GM12874 (cell line): ENCODE measurements around the gene JDP2.

Experiments used
- TF ChIP-seq, protein P1 (sequence below): IDR thresholded peaks from 2 replicates; pipeline ENCODE4 v1.5.1; 2011; ENCODE audit warnings: low read depth, mild to moderate bottlenecking, control low read depth, low read length, moderate library complexity; ENCODE audit not compliant: insufficient read depth

JDP2 gene

GRCh38 chr14:75427126-75427481 lies 718 bp upstream of the JDP2 start:
- TF ChIP-seq, protein P1, sequence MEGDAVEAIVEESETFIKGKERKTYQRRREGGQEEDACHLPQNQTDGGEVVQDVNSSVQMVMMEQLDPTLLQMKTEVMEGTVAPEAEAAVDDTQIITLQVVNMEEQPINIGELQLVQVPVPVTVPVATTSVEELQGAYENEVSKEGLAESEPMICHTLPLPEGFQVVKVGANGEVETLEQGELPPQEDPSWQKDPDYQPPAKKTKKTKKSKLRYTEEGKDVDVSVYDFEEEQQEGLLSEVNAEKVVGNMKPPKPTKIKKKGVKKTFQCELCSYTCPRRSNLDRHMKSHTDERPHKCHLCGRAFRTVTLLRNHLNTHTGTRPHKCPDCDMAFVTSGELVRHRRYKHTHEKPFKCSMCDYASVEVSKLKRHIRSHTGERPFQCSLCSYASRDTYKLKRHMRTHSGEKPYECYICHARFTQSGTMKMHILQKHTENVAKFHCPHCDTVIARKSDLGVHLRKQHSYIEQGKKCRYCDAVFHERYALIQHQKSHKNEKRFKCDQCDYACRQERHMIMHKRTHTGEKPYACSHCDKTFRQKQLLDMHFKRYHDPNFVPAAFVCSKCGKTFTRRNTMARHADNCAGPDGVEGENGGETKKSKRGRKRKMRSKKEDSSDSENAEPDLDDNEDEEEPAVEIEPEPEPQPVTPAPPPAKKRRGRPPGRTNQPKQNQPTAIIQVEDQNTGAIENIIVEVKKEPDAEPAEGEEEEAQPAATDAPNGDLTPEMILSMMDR = no peak

GRCh38 chr14:75428230-75429104 lies 645 bp downstream of the JDP2 start:
- TF ChIP-seq, protein P1 = no peak

- TF ChIP-seq, protein P1 = no peak
These were observed 1.7 kb downstream of the JDP2 start for GRCh38 chr14:75429562-75429961.

- TF ChIP-seq, protein P1 = no peak
These were observed 2.3 kb downstream of the JDP2 start for GRCh38 chr14:75430116-75430515.

DNA sequence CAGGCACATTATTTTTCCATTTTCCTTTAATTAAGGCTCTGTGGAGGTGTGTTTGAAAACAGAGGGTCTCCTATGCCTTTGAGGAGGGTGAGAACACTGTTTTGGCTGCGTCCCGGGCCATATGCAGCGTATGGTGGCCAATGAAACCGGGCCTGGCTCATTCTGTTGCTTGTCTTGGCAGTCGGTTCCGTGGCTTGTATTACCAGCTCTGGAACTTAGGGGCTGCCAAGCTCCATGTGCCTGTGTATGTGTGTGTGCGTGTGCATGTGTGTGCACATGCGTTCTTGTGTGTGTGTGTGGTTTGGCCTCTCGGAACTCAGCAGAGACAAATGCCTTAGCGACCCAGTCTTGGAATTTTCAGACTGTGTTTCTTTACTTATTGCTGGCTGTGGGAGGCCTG lies 2.7 kb downstream of the JDP2 start:
- TF ChIP-seq, protein P1 = no peak

- TF ChIP-seq, protein P1 = no peak
These were observed 3.2 kb downstream of the JDP2 start for GRCh38 chr14:75430976-75431375.

GRCh38 chr14:75431827-75432226 lies 4.0 kb downstream of the JDP2 start:
- TF ChIP-seq, protein P1 = no peak
